Caco-2 (cell line): Measurements from ENCODE around the gene EXOSC3. TPM values are rescaled to one million over a fixed set of nuclear protein-coding genes. Genes with fewer than 3 reads are reported as not detected.

ENCODE experiments used
- BruUV-seq: library from RNA; stranded (reverse); fragments of 400-500 nt; replicated peaks from 2 replicates; lab custom pipeline; 2021; lab: Mats Ljungman, UMichigan
- CTCF ChIA-PET: fragments of 300-600 bp; sonication (Branson Sonifier 250); formaldehyde crosslinking; loops from one replicate; lab custom pipeline; 2022; ENCODE audit warnings: antibody characterized with exemption; lab: Charles Lee
- POLR2A ChIA-PET: fragments of 300-600 bp; sonication (Branson Sonifier 250); formaldehyde crosslinking; loops from one replicate; lab custom pipeline; 2022; ENCODE audit warnings: antibody characterized with exemption; lab: Charles Lee
- DNase-seq, 2 experiments: peaks; one replicate each; pipeline versions ENCODE4 v3.0.0 to v3.0.0-alpha.2; 2020 to 2022
- H3K27me3 ChIP-seq: replicated peaks from 2 replicates; pipeline ENCODE4 v1.6.0; 2011; ENCODE audit warnings: low read length; ENCODE audit not compliant: control insufficient read depth, insufficient read depth
- H3K36me3 ChIP-seq: 2 replicates; pipeline ENCODE4 v1.5.1; 2011; ENCODE audit warnings: low read length; ENCODE audit not compliant: control insufficient read depth, insufficient read depth
- H3K4me1 ChIP-seq: fragments of 250-450 bp; sonication (Bioruptor Pico); 2 replicates; pipeline ENCODE4 v1.5.1; 2020; ENCODE audit warnings: mild to moderate bottlenecking
- H3K4me3 ChIP-seq: 2 replicates; pipeline ENCODE4 v1.5.1; 2011; ENCODE audit warnings: low read depth, mild to moderate bottlenecking, control low read depth, low read length
- H3K9me3 ChIP-seq: fragments of 250-450 bp; sonication (Bioruptor Pico); 2 replicates; pipeline ENCODE4 v1.5.1; 2020; ENCODE audit warnings: mild to moderate bottlenecking, moderate library complexity
- H3K27ac Mint-ChIP-seq: one replicate; pipeline ENCODE4 v1.8.0; 2022; ENCODE audit warnings: mixed read lengths; ENCODE audit not compliant: unreplicated experiment
- H3K27me3 Mint-ChIP-seq: one replicate; pipeline ENCODE4 v1.8.0; 2022; ENCODE audit warnings: mixed read lengths; ENCODE audit not compliant: insufficient read depth, unreplicated experiment
- H3K36me3 Mint-ChIP-seq: one replicate; pipeline ENCODE4 v1.8.0; 2022; ENCODE audit warnings: mild to moderate bottlenecking, mixed read lengths; ENCODE audit not compliant: insufficient read depth, unreplicated experiment
- H3K4me1 Mint-ChIP-seq: one replicate; pipeline ENCODE4 v1.8.0; 2022; ENCODE audit warnings: low read depth, mixed read lengths; ENCODE audit not compliant: unreplicated experiment
- H3K4me3 Mint-ChIP-seq: one replicate; pipeline ENCODE4 v1.8.0; 2022; ENCODE audit warnings: mild to moderate bottlenecking, moderate library complexity, mixed read lengths; ENCODE audit not compliant: unreplicated experiment
- H3K9me3 Mint-ChIP-seq: one replicate; pipeline ENCODE4 v1.8.0; 2022; ENCODE audit warnings: mixed read lengths; ENCODE audit not compliant: unreplicated experiment
- CTCF ChIP-seq, 2 experiments: fragments of 200-600 bp in 1 of 2; IDR thresholded peaks; 1 replicate in 1 of 2; 2 replicates in 1 of 2; pipeline versions ENCODE4 v1.5.1 to v1.8.0; 2011 to 2022; ENCODE audit warnings: antibody characterized with exemption in 1 of 2, control low read depth in 1 of 2, inconsistent platforms in 1 of 2, low read depth in 1 of 2, low read length in 1 of 2, mild to moderate bottlenecking in 1 of 2, moderate library complexity in 1 of 2; ENCODE audit not compliant: insufficient read depth in 1 of 2, severe bottlenecking in 1 of 2, unreplicated experiment in 1 of 2
- intact Hi-C: fragments of 100-400 bp; cut with micrococcal nuclease; formaldehyde crosslinking; loops from one replicate; pipeline ENCODE4 v1.10.0; 2022; ENCODE audit not compliant: unreplicated experiment
- total RNA-seq: library from RNA; stranded (reverse); gene quantifications from 2 replicates; pipeline ENCODE4 v1.2.3, GENCODE V29; 2022

The EXOSC3 gene
- total RNA-seq, 1 experiment from 2014 or later = 60.3 TPM

GRCh38 chr9:37820142-37820541, 35.3 kb upstream of the EXOSC3 start:
- no peaks in the 10 kb centered on the region for H3K36me3 ChIP-seq
- ChIA-PET CTCF (no interaction called here), POLR2A (no interaction called here)

DNA sequence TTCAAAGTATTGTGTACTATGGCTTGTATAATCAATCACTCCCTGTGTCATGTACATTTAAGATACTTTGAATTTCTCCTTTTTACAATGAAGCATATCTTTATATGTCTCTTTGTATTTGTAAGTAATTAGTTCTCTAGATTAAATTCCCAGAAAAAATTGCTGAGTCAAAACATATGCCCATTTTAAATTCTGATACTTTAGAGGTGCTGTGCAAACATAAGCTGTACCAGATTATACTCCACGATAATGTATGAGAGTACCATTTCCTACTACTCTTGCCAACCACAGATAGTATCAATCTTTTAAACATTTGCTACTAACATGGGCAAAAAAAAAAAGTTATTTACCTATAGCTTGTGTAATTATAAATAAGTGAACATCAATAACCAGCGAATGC, 34.0 kb upstream of the EXOSC3 start:
- Histone ChIP-seq H3K9me3 (no peaks in the 10 kb centered on the region), H3K36me3 (no peaks in the 10 kb centered on the region), H3K27me3 (no peaks in the 10 kb centered on the region), H3K4me1 (no peaks in the 10 kb centered on the region), H3K4me3 (no peak overlapping the region)
- no TSS peak for BruUV-seq
- Mint-ChIP-seq H3K4me1 (no peaks in the 10 kb centered on the region), H3K4me3 (no peak overlapping the region), H3K9me3 (no peaks in the 10 kb centered on the region), H3K27me3 (no peaks in the 10 kb centered on the region), H3K36me3 (peaks cover under 1% of the 10 kb centered on the region), H3K27ac (no peak overlapping the region)
- CTCF ChIA-PET = no interaction called here
- DNase-seq = no peak
- TF ChIP-seq CTCF (IDR thresholded peaks at IDR 0.05; ENCODE audit: insufficient read depth in 1 of 2, low read depth in 1 of 2, low read length in 1 of 2, severe bottlenecking in 1 of 2, unreplicated experiment in 1 of 2) = no peak
- intact Hi-C loops = no loop called here
- POLR2A ChIA-PET = interaction anchor here (0.5 to 0.8 kb wide), 2 partner anchors 18 to 408 kb away, joined by 3 read pairs; no protein-coding TSS in a partner anchor

More at GRCh38 chr9:37820142-37820541, 35.3 kb upstream of the EXOSC3 start:
- Mint-ChIP-seq H3K4me3 (no peak overlapping the region), H3K9me3 (no peaks in the 10 kb centered on the region), H3K27ac (no peak overlapping the region), H3K36me3 (peaks cover 11% of the 10 kb centered on the region), H3K4me1 (no peaks in the 10 kb centered on the region), H3K27me3 (no peaks in the 10 kb centered on the region)
- TF ChIP-seq CTCF (IDR thresholded peaks at IDR 0.05; ENCODE audit: insufficient read depth in 1 of 2, low read depth in 1 of 2, low read length in 1 of 2, severe bottlenecking in 1 of 2, unreplicated experiment in 1 of 2) = no peak
- intact Hi-C loops = no loop called here
- no peak for DNase-seq
- BruUV-seq = no TSS peak
- H3K9me3 ChIP-seq = no peaks in the 10 kb centered on the region
- no peak overlapping the region for H3K4me3 ChIP-seq
- H3K27me3 ChIP-seq = no peaks in the 10 kb centered on the region
- H3K4me1 ChIP-seq = no peaks in the 10 kb centered on the region

- H3K36me3 ChIP-seq = no peaks in the 10 kb centered on the region
- no peaks in the 10 kb centered on the region for H3K4me1 ChIP-seq
- CTCF ChIA-PET = interaction anchor here (0.6 kb wide), 1 partner anchor 217 kb away, joined by 3 read pairs; no protein-coding TSS in a partner anchor
- POLR2A ChIA-PET = no interaction called here
- H3K36me3 Mint-ChIP-seq = no peaks in the 10 kb centered on the region
- no peaks in the 10 kb centered on the region for H3K9me3 Mint-ChIP-seq
- intact Hi-C loops = no loop called here
- no peaks in the 10 kb centered on the region for H3K4me1 Mint-ChIP-seq
- no peak for TF ChIP-seq CTCF (IDR thresholded peaks at IDR 0.05; ENCODE audit: insufficient read depth in 1 of 2, low read depth in 1 of 2, low read length in 1 of 2, severe bottlenecking in 1 of 2, unreplicated experiment in 1 of 2)
- H3K9me3 ChIP-seq = no peaks in the 10 kb centered on the region
- H3K27me3 ChIP-seq = no peaks in the 10 kb centered on the region
- no peaks in the 10 kb centered on the region for H3K27me3 Mint-ChIP-seq
- H3K4me3 Mint-ChIP-seq = no peak overlapping the region
- no peak overlapping the region for H3K4me3 ChIP-seq
- no TSS peak for BruUV-seq
- DNase-seq = no peak
- H3K27ac Mint-ChIP-seq = no peak overlapping the region
These were observed 28.0 kb upstream of the EXOSC3 start for GRCh38 chr9:37812773-37813379.
